Naive thymus-derived CD8-positive, alpha-beta T cell (primary cell): ENCODE results near the gene NOTCH3. TPM values are rescaled to one million over a fixed set of nuclear protein-coding genes. Genes with fewer than 3 reads are reported as not detected.
A peak's percentile ranks its signal among the peaks of the same experiment; 100 is the strongest.

Experiments
- ATAC-seq, 2 donors: fragments of 150-1000 bp; cut with Tn5 transposase in 1 of 2; sonication (Bioruptor Pico), chemical (Tn5 transposase) in 1 of 2; 1 replicate in 1 of 2; 2 replicates in 1 of 2; pipeline ENCODE4 v1.10.0; 2021; ENCODE audit warnings: mild to moderate bottlenecking in 2 of 2, moderate library complexity in 2 of 2
- POLR2A ChIA-PET: fragments of 350-600 bp; sonication (Branson Sonifier 250); formaldehyde crosslinking; loops from one replicate; lab custom pipeline; 2021; ENCODE audit warnings: antibody characterized with exemption; lab: Charles Lee
- DNase-seq, 10 donors: peaks; one replicate each; pipeline versions ENCODE4 v3.0.0 to v3.0.0-alpha.2; 2020 to 2022
- H3K27ac Mint-ChIP-seq, 10 donors: one replicate each; pipeline ENCODE4 v1.8.0; 2020 to 2022; ENCODE audit warnings: mild to moderate bottlenecking in 10 of 10, mixed read lengths in 10 of 10, moderate library complexity in 4 of 10, inconsistent platforms in 1 of 10
- H3K27me3 Mint-ChIP-seq, 5 donors: one replicate each; pipeline ENCODE4 v1.8.0; 2021 to 2022; ENCODE audit warnings: mixed read lengths in 5 of 5
- H3K36me3 Mint-ChIP-seq, 3 donors: one replicate each; pipeline ENCODE4 v1.8.0; 2020 to 2022; ENCODE audit warnings: mixed read lengths in 3 of 3, mild to moderate bottlenecking in 2 of 3, inconsistent platforms in 1 of 3
- H3K4me1 Mint-ChIP-seq, 4 donors: one replicate each; pipeline ENCODE4 v1.8.0; 2021 to 2022; ENCODE audit warnings: mixed read lengths in 4 of 4
- H3K4me3 Mint-ChIP-seq, 10 donors: one replicate each; pipeline ENCODE4 v1.8.0; 2020 to 2022; ENCODE audit warnings: mild to moderate bottlenecking in 10 of 10, mixed read lengths in 10 of 10, moderate library complexity in 6 of 10, inconsistent platforms in 1 of 10
- H3K9me3 Mint-ChIP-seq, 9 donors: one replicate each; pipeline ENCODE4 v1.8.0; 2020 to 2022; ENCODE audit warnings: mixed read lengths in 9 of 9, mild to moderate bottlenecking in 3 of 9, inconsistent platforms in 1 of 9, moderate library complexity in 1 of 9
- polyA plus RNA-seq, 3 donors: library from polyadenylated mRNA; unstranded; fragments of 300-500 nt; fragmentation: Illumina TruSeq; gene quantifications; one replicate each; pipeline ENCODE4 v1.2.3, GENCODE V29; 2021
- total RNA-seq, 8 experiments: library from RNA in 2 of 8; stranded (reverse) in 2 of 8; gene quantifications; one replicate each; pipeline ENCODE4 v1.2.3 and lab custom pipeline; 2021 to 2026

Gene NOTCH3
- total and polyA plus RNA-seq, 5 experiments from 2014 or later, result 0.05 TPM; not detected in 4

DNA sequence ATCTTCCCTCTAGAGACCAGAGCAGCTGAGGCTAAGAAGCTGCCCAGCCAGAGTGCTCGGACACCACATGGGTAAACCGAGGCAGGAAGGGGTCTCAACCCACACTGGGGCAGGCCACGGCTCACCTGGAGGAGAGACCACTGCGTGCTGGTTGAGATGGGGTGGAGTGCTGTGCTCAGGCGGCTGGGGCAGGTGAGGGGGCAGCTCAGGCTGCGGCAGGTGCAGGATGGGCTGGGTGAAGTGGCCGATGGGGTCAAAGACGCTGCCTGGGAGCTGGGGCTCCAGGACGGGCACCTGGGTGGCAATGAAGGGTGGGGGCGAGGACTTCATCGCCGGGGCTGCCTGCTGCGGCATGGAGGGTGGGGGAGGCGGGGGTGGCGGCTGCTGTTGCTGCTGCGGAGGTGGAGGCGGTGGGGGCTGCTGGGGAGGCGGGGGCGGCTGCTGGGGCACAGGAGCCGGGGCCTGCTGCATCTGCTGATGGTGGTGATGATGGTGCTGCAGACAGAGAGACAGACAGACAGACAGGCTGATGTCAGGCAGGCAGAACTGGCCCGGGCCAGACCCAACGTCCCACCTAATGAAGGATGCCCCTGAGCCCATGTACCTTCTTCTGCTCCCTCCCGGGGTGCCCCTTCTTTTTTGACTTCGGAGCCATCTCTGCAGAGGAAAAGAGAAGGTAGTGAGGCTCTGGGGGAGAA is 43.5 kb upstream of the NOTCH3 start:
- H3K4me1 Mint-ChIP-seq, result peaks cover 0 to 11% (median 5%) of the 10 kb centered on the region in 4 donors
- no peaks in the 10 kb centered on the region for H3K9me3 Mint-ChIP-seq
- no peak overlapping the region for H3K4me3 Mint-ChIP-seq
- no peaks in the 10 kb centered on the region for H3K27me3 Mint-ChIP-seq
- H3K36me3 Mint-ChIP-seq, result peaks cover 0 to 73% (median 11%) of the 10 kb centered on the region in 3 donors
- POLR2A ChIA-PET, result no interaction called here
- peak overlapping the region in 2 of 10 donors; percentile 13 to 26 for H3K27ac Mint-ChIP-seq
- no peak for DNase-seq
- no peak for ATAC-seq

DNA sequence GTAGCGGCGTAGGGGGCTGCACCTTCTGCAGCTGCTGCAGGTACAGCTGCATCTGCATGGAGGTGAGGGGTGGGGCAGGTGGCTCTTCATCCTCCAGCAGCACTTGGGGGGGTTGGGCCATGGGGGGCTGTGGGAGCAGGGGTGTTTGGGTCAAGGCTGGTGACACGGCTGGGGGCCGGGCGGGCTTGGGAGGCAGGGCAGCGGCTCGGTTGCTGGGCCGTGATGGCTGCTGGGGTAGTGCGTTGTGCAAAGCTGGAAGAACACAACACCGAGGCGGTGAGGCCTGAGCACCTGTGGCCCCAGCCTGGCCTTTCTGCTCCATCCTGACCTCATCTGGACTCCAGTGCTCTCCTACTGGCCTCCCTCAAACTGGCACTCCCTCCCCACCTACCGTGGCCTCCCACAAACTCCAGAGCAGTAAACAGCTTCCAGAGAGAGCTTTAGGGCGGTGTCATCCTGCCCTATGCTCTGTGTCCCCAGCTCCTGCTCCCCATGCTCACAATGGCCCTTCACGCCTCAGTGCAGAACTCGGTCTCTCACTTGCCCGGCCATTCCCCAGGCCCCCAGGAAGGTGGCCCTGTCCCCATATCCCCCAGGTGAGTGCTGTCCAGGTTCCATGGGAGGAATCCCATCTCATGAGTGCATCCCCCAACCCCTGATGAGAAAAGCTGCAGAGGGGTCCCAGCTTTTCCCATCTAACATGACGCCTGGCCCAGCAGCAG is 42.6 kb upstream of the NOTCH3 start:
- Mint-ChIP-seq H3K27ac (peak overlapping the region in 1 of 10 donors; percentile 26), H3K27me3 (no peaks in the 10 kb centered on the region), H3K4me3 (peak overlapping the region in 1 of 10 donors; percentile 41), H3K4me1 (peaks cover 0 to 11% (median 5%) of the 10 kb centered on the region in 4 donors), H3K9me3 (no peaks in the 10 kb centered on the region), H3K36me3 (peaks cover 0 to 69% (median 11%) of the 10 kb centered on the region in 3 donors)
- DNase-seq, result no peak
- POLR2A ChIA-PET, result no interaction called here
- ATAC-seq, result no peak

GRCh38 chr19:15241259-15241910 is 40.6 kb upstream of the NOTCH3 start:
- ATAC-seq (no peak), DNase-seq (no peak)
- POLR2A ChIA-PET, result interaction anchor here (0.6 to 0.7 kb wide), 2 partner anchors 709 to 944 kb away, joined by 3 read pairs; partner anchors contain the start of gene FAM32A
- H3K4me1 Mint-ChIP-seq, result peaks cover 0 to 8% (median 5%) of the 10 kb centered on the region in 4 donors
- H3K9me3 Mint-ChIP-seq, result no peaks in the 10 kb centered on the region
- H3K27me3 Mint-ChIP-seq, result peaks cover 0 to 1% (median 0%) of the 10 kb centered on the region in 5 donors
- no peak overlapping the region for H3K4me3 Mint-ChIP-seq
- peaks cover 0 to 73% (median 19%) of the 10 kb centered on the region in 3 donors for H3K36me3 Mint-ChIP-seq
- no peak overlapping the region for H3K27ac Mint-ChIP-seq

- DNase-seq (no peak), ATAC-seq (no peak)
- peaks cover 0 to 1% (median 0%) of the 10 kb centered on the region in 5 donors for H3K27me3 Mint-ChIP-seq
- no peak overlapping the region for H3K27ac Mint-ChIP-seq
- H3K9me3 Mint-ChIP-seq, result no peaks in the 10 kb centered on the region
- H3K4me3 Mint-ChIP-seq, result no peak overlapping the region
- H3K4me1 Mint-ChIP-seq, result peaks cover 0 to 5% (median 0%) of the 10 kb centered on the region in 4 donors
- POLR2A ChIA-PET, result no interaction called here
- peaks cover 0 to 73% (median 26%) of the 10 kb centered on the region in 3 donors for H3K36me3 Mint-ChIP-seq
Measured at GRCh38 chr19:15240515-15240914, 39.7 kb upstream of the NOTCH3 start.

- Mint-ChIP-seq H3K9me3 (no peaks in the 10 kb centered on the region), H3K4me3 (no peak overlapping the region), H3K27ac (no peak overlapping the region), H3K36me3 (peaks cover 0 to 69% (median 22%) of the 10 kb centered on the region in 3 donors), H3K4me1 (peaks cover 2 to 6% (median 3%) of the 10 kb centered on the region in 4 donors), H3K27me3 (peaks cover 0 to 4% (median 2%) of the 10 kb centered on the region in 5 donors)
- POLR2A ChIA-PET, result interaction anchor here (1.1 kb wide), 1 partner anchor 14 kb away, joined by 3 read pairs; no protein-coding TSS in a partner anchor
- DNase-seq (no peak), ATAC-seq (no peak)
Measured at GRCh38 chr19:15239337-15239949, 38.6 kb upstream of the NOTCH3 start.

- POLR2A ChIA-PET, result no interaction called here
- ATAC-seq (no peak), DNase-seq (no peak)
- no peak overlapping the region for H3K27ac Mint-ChIP-seq
- no peaks in the 10 kb centered on the region for H3K9me3 Mint-ChIP-seq
- peaks cover 0 to 65% (median 20%) of the 10 kb centered on the region in 3 donors for H3K36me3 Mint-ChIP-seq
- peaks cover 0 to 8% (median 4%) of the 10 kb centered on the region in 5 donors for H3K27me3 Mint-ChIP-seq
- H3K4me3 Mint-ChIP-seq, result no peak overlapping the region
- peaks cover 3 to 11% (median 8%) of the 10 kb centered on the region in 4 donors for H3K4me1 Mint-ChIP-seq
Measured at GRCh38 chr19:15238639-15239155, 37.9 kb upstream of the NOTCH3 start.

DNA sequence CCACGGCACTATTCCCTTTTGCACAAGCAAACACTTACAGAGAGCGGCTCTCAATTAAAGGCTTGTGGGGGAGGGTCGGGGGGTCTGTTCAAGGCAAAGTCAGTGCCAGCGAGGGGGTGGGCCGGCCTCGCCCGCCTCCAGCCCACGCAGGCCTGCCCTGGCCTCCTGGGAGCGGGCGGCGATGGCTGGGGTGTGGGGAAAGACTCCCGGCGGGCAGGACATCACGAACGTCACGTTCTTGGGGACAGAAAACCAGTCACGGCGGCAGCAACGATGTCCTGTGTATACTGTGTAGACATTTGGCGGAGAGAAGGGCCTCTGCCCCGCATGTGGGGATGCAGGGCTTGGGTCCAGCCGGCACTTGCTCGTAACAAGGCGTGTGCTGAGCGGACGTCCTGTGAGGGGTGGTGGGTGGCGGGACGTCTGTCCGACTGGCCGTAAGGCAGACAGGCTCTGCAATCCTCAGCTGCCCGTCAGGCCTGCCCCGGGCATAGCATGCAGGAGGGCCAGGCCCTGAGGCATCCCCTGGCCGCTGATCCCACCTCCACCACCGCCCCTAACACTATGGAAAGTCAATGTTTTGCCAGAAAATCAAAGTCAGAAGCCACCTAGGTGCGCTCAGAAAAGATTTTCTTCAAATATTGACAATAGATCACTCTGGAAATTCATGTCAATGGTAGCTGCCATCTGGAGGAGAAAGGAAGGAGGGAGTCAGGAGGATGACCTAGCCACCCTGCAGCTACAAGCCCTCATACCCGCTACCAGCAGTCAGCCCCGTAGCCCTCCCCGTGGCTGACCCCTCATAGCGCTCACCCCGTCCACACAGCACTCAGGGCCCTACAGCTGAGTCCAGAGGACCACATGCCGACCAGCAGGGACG is 37.2 kb upstream of the NOTCH3 start:
- Mint-ChIP-seq H3K9me3 (no peaks in the 10 kb centered on the region), H3K4me3 (no peak overlapping the region), H3K27me3 (peaks cover 0 to 13% (median 4%) of the 10 kb centered on the region in 5 donors), H3K4me1 (peaks cover 7 to 18% (median 10%) of the 10 kb centered on the region in 4 donors), H3K36me3 (peaks cover 0 to 63% (median 18%) of the 10 kb centered on the region in 3 donors), H3K27ac (peak overlapping the region in 1 of 10 donors; percentile 49)
- DNase-seq (no peak), ATAC-seq (no peak)
- POLR2A ChIA-PET, result no interaction called here

DNA sequence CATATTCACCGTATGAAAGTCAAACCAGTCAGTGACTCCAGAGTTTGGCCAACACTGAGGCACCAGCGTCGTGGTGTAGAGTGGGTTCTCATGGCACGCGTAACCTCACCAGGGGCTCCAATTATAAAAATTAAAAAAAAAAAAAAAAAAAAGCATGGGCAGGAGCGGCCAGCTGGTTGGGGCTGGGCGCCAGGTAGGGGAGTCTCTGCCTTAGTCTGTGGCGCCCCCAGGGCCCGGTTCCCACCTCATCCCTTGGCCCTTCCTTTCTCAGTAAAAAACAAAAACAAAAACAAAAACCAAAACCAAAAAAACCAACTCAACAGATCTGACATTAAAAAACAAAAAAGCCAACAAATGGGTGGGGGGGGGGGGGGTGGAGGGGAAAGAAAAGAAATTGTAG is 36.1 kb upstream of the NOTCH3 start:
- Mint-ChIP-seq H3K9me3 (peaks cover 0 to 2% (median 0%) of the 10 kb centered on the region in 9 donors), H3K27me3 (peaks cover 4 to 20% (median 8%) of the 10 kb centered on the region in 5 donors), H3K4me3 (no peak overlapping the region), H3K4me1 (peaks cover 10 to 29% (median 17%) of the 10 kb centered on the region in 4 donors), H3K36me3 (peaks cover 0 to 59% (median 18%) of the 10 kb centered on the region in 3 donors), H3K27ac (no peak overlapping the region)
- DNase-seq (no peak), ATAC-seq (no peak)
- POLR2A ChIA-PET, result no interaction called here

DNA sequence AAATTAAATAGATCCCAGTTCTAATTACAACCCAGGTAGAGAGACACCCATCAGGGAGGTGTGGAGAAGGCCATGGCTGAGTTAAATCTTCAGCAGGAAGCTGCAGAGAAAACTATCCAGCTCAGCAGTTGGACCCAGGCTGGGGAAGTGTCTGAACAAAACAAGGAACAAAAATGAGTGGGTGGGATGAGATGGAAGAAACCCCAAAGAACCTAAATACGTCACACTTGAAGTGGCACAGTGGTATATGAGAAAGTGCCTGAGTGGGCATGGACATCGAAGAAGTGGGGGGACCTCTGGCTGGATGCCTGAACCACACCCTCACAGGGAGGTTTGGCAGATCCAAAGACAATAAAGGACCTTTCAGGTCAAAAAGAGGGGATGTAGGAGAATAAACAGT is 35.0 kb upstream of the NOTCH3 start:
- ATAC-seq, result no peak
- H3K27ac Mint-ChIP-seq, result peak overlapping the region in 1 of 10 donors; percentile 25
- H3K36me3 Mint-ChIP-seq, result peaks cover 0 to 51% (median 18%) of the 10 kb centered on the region in 3 donors
- H3K9me3 Mint-ChIP-seq, result peaks cover 0 to 2% (median 0%) of the 10 kb centered on the region in 9 donors
- no peak for DNase-seq
- POLR2A ChIA-PET, result interaction anchor here (0.5 kb wide), 1 partner anchor 9 kb away, joined by 4 read pairs; no protein-coding TSS in a partner anchor
- peaks cover 4 to 24% (median 10%) of the 10 kb centered on the region in 5 donors for H3K27me3 Mint-ChIP-seq
- H3K4me3 Mint-ChIP-seq, result no peak overlapping the region
- H3K4me1 Mint-ChIP-seq, result peaks cover 10 to 29% (median 19%) of the 10 kb centered on the region in 4 donors

GRCh38 chr19:15234431-15235130 is 33.8 kb upstream of the NOTCH3 start:
- Mint-ChIP-seq H3K36me3 (peaks cover 0 to 43% (median 15%) of the 10 kb centered on the region in 3 donors), H3K27me3 (peaks cover 4 to 29% (median 10%) of the 10 kb centered on the region in 5 donors), H3K4me1 (peaks cover 10 to 29% (median 19%) of the 10 kb centered on the region in 4 donors), H3K4me3 (peak overlapping the region in 5 of 10 donors; percentile 15 to 74 (median 44)), H3K9me3 (peaks cover 0 to 2% (median 0%) of the 10 kb centered on the region in 9 donors), H3K27ac (peak overlapping the region in 1 of 10 donors; percentile 41)
- DNase-seq (no peak), ATAC-seq (no peak)
- POLR2A ChIA-PET, result interaction anchor here (0.6 to 1.0 kb wide), 2 partner anchors 126 to 849 kb away, joined by 3 to 6 read pairs; no protein-coding TSS in a partner anchor
